GM18858 (cell line): ENCODE data around the gene TTLL11.

ENCODE experiments used
- ATAC-seq: cut with Tn5 transposase; IDR thresholded peaks from one replicate; pipeline ENCODE4 v1.9.1; 2021; ENCODE audit not compliant: unreplicated experiment

Gene TTLL11

GRCh38 chr9:121780177-121781040 lies 312.7 kb downstream of the TTLL11 start:
- no peak for ATAC-seq

- no peak for ATAC-seq
Observed at GRCh38 chr9:121779381-121780117, 313.6 kb downstream of the TTLL11 start.

- ATAC-seq: no peak
Observed at GRCh38 chr9:121778252-121779225, 314.6 kb downstream of the TTLL11 start.

- ATAC-seq: no peak
Observed at GRCh38 chr9:121776739-121777637, 316.1 kb downstream of the TTLL11 start.

GRCh38 chr9:121776001-121776738 lies 316.9 kb downstream of the TTLL11 start:
- ATAC-seq: no peak

GRCh38 chr9:121774715-121775613 lies 318.1 kb downstream of the TTLL11 start:
- no peak for ATAC-seq

- no peak for ATAC-seq
Observed at GRCh38 chr9:121773954-121774714, 319.0 kb downstream of the TTLL11 start.

- no peak for ATAC-seq
Observed at GRCh38 chr9:121773286-121773953, 319.7 kb downstream of the TTLL11 start.

- ATAC-seq: no peak
Observed at GRCh38 chr9:121772600-121773285, 320.4 kb downstream of the TTLL11 start.
